Glutamatergic neuron (in vitro differentiated cells): ENCODE data around the gene STARD13. TPM values are rescaled to one million over a fixed set of nuclear protein-coding genes. Genes with fewer than 3 reads are reported as not detected.

Experiments
- DNase-seq: peaks from one replicate; pipeline ENCODE4 v3.0.0; 2022
- H3K27ac Mint-ChIP-seq: one replicate; pipeline ENCODE4 v1.8.0; 2020; ENCODE audit warnings: mild to moderate bottlenecking, mixed read lengths, inconsistent platforms; ENCODE audit not compliant: unreplicated experiment
- H3K27me3 Mint-ChIP-seq: one replicate; pipeline ENCODE4 v1.8.0; 2020; ENCODE audit warnings: mild to moderate bottlenecking, moderate library complexity, mixed read lengths, inconsistent platforms; ENCODE audit not compliant: unreplicated experiment
- H3K36me3 Mint-ChIP-seq: one replicate; pipeline ENCODE4 v1.8.0; 2020; ENCODE audit warnings: mild to moderate bottlenecking, mixed read lengths, inconsistent platforms; ENCODE audit not compliant: unreplicated experiment
- H3K4me1 Mint-ChIP-seq: one replicate; pipeline ENCODE4 v1.8.0; 2020; ENCODE audit warnings: mild to moderate bottlenecking, low read depth, mixed read lengths, inconsistent platforms; ENCODE audit not compliant: unreplicated experiment
- H3K4me3 Mint-ChIP-seq: one replicate; pipeline ENCODE4 v1.8.0; 2020; ENCODE audit warnings: mild to moderate bottlenecking, mixed read lengths, inconsistent platforms; ENCODE audit not compliant: unreplicated experiment
- H3K9me3 Mint-ChIP-seq: one replicate; pipeline ENCODE4 v1.8.0; 2020; ENCODE audit warnings: mild to moderate bottlenecking, moderate library complexity, mixed read lengths, inconsistent platforms; ENCODE audit not compliant: unreplicated experiment
- CTCF ChIP-seq: fragments of 200-600 bp; sonication (generic); IDR thresholded peaks from one replicate; pipeline ENCODE4 v1.5.0; 2021; ENCODE audit not compliant: partially characterized antibody, unreplicated experiment
- total RNA-seq: library from RNA; stranded (reverse); fragmentation: NEBNext Ultra II Directional; extraction: Animal tissue kit (Norgen Biotek cat#: 25700); gene quantifications from one replicate; pipeline ENCODE4 v1.2.1, GENCODE V29; 2021; ENCODE audit not compliant: unreplicated experiment

The STARD13 gene
- total RNA-seq, 1 donor from 2014 or later, result 36.4 TPM

- H3K4me3 Mint-ChIP-seq, result no peak overlapping the region
- no peak overlapping the region for H3K27ac Mint-ChIP-seq
- H3K4me1 Mint-ChIP-seq, result peaks cover 50% of the 10 kb centered on the region
- peaks cover 2% of the 10 kb centered on the region for H3K9me3 Mint-ChIP-seq
- DNase-seq, result no peak
- TF ChIP-seq CTCF, result no peak
- H3K27me3 Mint-ChIP-seq, result no peaks in the 10 kb centered on the region
- no peaks in the 10 kb centered on the region for H3K36me3 Mint-ChIP-seq
These were observed 99.7 kb downstream of the STARD13 start for GRCh38 chr13:33185853-33186252.

GRCh38 chr13:33184530-33184929 lies 101.0 kb downstream of the STARD13 start:
- H3K9me3 Mint-ChIP-seq, result peaks cover 2% of the 10 kb centered on the region
- no peak overlapping the region for H3K27ac Mint-ChIP-seq
- no peak overlapping the region for H3K4me3 Mint-ChIP-seq
- H3K36me3 Mint-ChIP-seq, result no peaks in the 10 kb centered on the region
- no peak for DNase-seq
- no peaks in the 10 kb centered on the region for H3K27me3 Mint-ChIP-seq
- H3K4me1 Mint-ChIP-seq, result peaks cover 57% of the 10 kb centered on the region
- no peak for TF ChIP-seq CTCF

- peaks cover 57% of the 10 kb centered on the region for H3K4me1 Mint-ChIP-seq
- peaks cover 2% of the 10 kb centered on the region for H3K9me3 Mint-ChIP-seq
- no peak overlapping the region for H3K27ac Mint-ChIP-seq
These were observed 101.5 kb downstream of the STARD13 start for GRCh38 chr13:33184112-33184490.

GRCh38 chr13:33183431-33184111 lies 102.0 kb downstream of the STARD13 start:
- Mint-ChIP-seq H3K9me3 (peaks cover 2% of the 10 kb centered on the region), H3K27me3 (no peaks in the 10 kb centered on the region), H3K36me3 (no peaks in the 10 kb centered on the region), H3K27ac (peak overlapping the region; percentile 19), H3K4me3 (no peak overlapping the region), H3K4me1 (peaks cover 57% of the 10 kb centered on the region)
- no peak for DNase-seq
- TF ChIP-seq CTCF, result no peak

More at GRCh38 chr13:33184112-33184490, 101.5 kb downstream of the STARD13 start:
- Mint-ChIP-seq H3K4me3 (no peak overlapping the region), H3K36me3 (no peaks in the 10 kb centered on the region), H3K27me3 (no peaks in the 10 kb centered on the region)
- DNase-seq, result no peak
- TF ChIP-seq CTCF, result no peak

- peak overlapping the region; percentile 18 for H3K4me3 Mint-ChIP-seq
- no peak for TF ChIP-seq CTCF
- peaks cover 2% of the 10 kb centered on the region for H3K9me3 Mint-ChIP-seq
- H3K36me3 Mint-ChIP-seq, result no peaks in the 10 kb centered on the region
- H3K4me1 Mint-ChIP-seq, result peaks cover 55% of the 10 kb centered on the region
- H3K27me3 Mint-ChIP-seq, result no peaks in the 10 kb centered on the region
- DNase-seq, result peak; percentile 29
- H3K27ac Mint-ChIP-seq, result peak overlapping the region; percentile 52
These were observed 102.8 kb downstream of the STARD13 start for GRCh38 chr13:33182729-33183128.
